Measurements from ENCODE around the gene MAPK9.

- TF ChIP-seq CTCF (IDR thresholded peaks at IDR 0.05; ENCODE audit: low read depth, low read length) (no peak), POLR2A (IDR thresholded peaks at IDR 0.05; ENCODE audit: extremely low read depth, insufficient read length) (no peak)
Observed at GRCh38 chr5:180334176-180334575, 42.3 kb upstream of the MAPK9 start.

Data from NB4 (cell line).